Subcutaneous adipose tissue (tissue), 4 donors: Measurements from ENCODE around the gene RER1. TPM values are rescaled to one million over a fixed set of nuclear protein-coding genes. Genes with fewer than 3 reads are reported as not detected.

Source experiments
- total RNA-seq, 4 donors: library from RNA; depleted of rRNA; stranded (reverse); fragments of >200 nt; gene quantifications; one replicate each; pipeline ENCODE4 v1.1.0, GENCODE V29; 2016
- TF ChIP-seq, protein P1 (sequence below): fragments of 450-650 bp; IDR thresholded peaks from one replicate; pipeline ENCODE4 v1.5.1; 2016; ENCODE audit warnings: low read depth, mild to moderate bottlenecking, control low read depth, antibody characterized with exemption, moderate library complexity

RER1 gene
- total RNA-seq, 4 donors from 2014 or later = 60.5 to 92.3 (median 76.4) TPM

GRCh38 chr1:2415337-2415736, 23.7 kb downstream of the RER1 start:
- TF ChIP-seq, protein P1, sequence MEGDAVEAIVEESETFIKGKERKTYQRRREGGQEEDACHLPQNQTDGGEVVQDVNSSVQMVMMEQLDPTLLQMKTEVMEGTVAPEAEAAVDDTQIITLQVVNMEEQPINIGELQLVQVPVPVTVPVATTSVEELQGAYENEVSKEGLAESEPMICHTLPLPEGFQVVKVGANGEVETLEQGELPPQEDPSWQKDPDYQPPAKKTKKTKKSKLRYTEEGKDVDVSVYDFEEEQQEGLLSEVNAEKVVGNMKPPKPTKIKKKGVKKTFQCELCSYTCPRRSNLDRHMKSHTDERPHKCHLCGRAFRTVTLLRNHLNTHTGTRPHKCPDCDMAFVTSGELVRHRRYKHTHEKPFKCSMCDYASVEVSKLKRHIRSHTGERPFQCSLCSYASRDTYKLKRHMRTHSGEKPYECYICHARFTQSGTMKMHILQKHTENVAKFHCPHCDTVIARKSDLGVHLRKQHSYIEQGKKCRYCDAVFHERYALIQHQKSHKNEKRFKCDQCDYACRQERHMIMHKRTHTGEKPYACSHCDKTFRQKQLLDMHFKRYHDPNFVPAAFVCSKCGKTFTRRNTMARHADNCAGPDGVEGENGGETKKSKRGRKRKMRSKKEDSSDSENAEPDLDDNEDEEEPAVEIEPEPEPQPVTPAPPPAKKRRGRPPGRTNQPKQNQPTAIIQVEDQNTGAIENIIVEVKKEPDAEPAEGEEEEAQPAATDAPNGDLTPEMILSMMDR = no peak

- TF ChIP-seq, protein P1 = no peak
Measured at GRCh38 chr1:2415801-2416208, 24.2 kb downstream of the RER1 start.

DNA sequence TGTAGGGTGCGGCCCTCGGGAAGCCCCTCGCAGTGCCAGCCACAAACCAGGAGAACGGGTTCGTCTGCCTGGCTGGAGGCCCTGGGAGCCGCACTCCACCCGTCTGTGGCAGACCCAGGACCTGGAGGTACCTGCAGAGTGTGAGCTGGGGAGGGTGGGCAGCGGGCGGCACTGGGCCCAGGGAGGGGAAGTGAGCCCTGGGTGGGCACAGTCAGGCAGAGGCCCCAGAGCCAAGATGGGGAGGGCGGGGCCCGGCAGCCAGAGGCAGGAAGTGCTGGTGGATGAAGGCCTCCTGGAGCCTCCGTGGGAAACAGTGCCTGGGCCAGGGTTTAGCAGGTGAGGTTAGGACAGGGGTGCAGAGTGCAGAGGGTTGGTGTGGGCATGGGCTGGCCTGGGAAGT, 24.8 kb downstream of the RER1 start:
- TF ChIP-seq, protein P1 = no peak

- TF ChIP-seq, protein P1 = no peak
Measured at GRCh38 chr1:2417083-2417832, 25.6 kb downstream of the RER1 start.

- TF ChIP-seq, protein P1 = no peak
Measured at GRCh38 chr1:2417833-2418225, 26.2 kb downstream of the RER1 start.

DNA sequence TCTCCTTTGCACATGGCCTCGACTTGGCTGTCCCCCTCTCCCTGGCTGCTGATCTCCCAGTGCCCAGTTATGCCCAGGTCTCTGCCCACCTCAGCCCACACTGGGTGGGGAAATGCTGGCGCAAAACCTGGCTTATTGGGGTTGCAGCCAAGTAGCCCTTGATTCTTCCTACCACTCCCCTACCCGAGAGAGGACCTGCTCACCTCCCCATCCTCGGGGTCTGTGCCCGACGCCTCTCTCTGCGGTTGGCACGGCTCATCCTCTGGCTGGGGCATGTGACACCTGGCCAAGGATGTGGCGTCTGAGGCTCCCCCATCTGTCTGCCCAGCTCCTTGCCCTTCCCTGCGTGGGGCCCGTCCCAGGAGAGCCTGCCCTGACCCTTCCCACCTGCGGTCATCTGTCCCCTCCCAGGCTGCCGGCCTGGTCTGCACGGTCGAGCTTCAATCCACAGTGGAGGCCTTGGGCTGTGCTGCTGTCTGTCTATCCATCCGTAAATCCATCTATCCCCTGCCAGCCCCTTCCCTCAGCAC, 27.2 kb downstream of the RER1 start:
- TF ChIP-seq, protein P1 = no peak

- TF ChIP-seq, protein P1 = no peak
Measured at GRCh38 chr1:2419416-2419815, 27.8 kb downstream of the RER1 start.
